ENCODE data around the gene ULK4. TPM values are rescaled to one million over a fixed set of nuclear protein-coding genes. Genes with fewer than 3 reads are reported as not detected.

ULK4 gene
- total RNA-seq, 1 donor from 2014 or later, result 11.2 TPM

GRCh38 chr3:41339758-41340157 lies 622.1 kb downstream of the ULK4 start:
- Histone ChIP-seq H3K27me3 (no peaks in the 10 kb centered on the region), H3K4me1 (no peaks in the 10 kb centered on the region), H3K36me3 (no peaks in the 10 kb centered on the region), H3K27ac (no peak overlapping the region), H3K9me3 (no peaks in the 10 kb centered on the region), H3K4me3 (no peak overlapping the region)
- ATAC-seq (no peak), DNase-seq (no peak)
- TF ChIP-seq CTCF (IDR thresholded peaks at IDR 0.05), result no peak
- intact Hi-C loops (cut with DNase I), result no loop called here

- intact Hi-C loops (cut with DNase I), result no loop called here
- Histone ChIP-seq H3K27me3 (no peaks in the 10 kb centered on the region), H3K4me3 (no peak overlapping the region), H3K4me1 (no peaks in the 10 kb centered on the region), H3K27ac (no peak overlapping the region), H3K36me3 (no peaks in the 10 kb centered on the region), H3K9me3 (no peaks in the 10 kb centered on the region)
- DNase-seq (no peak), ATAC-seq (no peak)
- no peak for TF ChIP-seq CTCF (IDR thresholded peaks at IDR 0.05)
These were observed 623.6 kb downstream of the ULK4 start for GRCh38 chr3:41338276-41338675.

- DNase-seq (no peak), ATAC-seq (no peak)
- H3K4me1 ChIP-seq, result no peaks in the 10 kb centered on the region
- intact Hi-C loops (cut with DNase I), result no loop called here
- H3K27ac ChIP-seq, result no peak overlapping the region
- no peak for TF ChIP-seq CTCF (IDR thresholded peaks at IDR 0.05)
- H3K36me3 ChIP-seq, result no peaks in the 10 kb centered on the region
- no peak overlapping the region for H3K4me3 ChIP-seq
- no peaks in the 10 kb centered on the region for H3K9me3 ChIP-seq
- no peaks in the 10 kb centered on the region for H3K27me3 ChIP-seq
These were observed 627.5 kb downstream of the ULK4 start for GRCh38 chr3:41334426-41334825.

GRCh38 chr3:41331041-41331440 lies 630.9 kb downstream of the ULK4 start:
- H3K4me1 ChIP-seq, result no peaks in the 10 kb centered on the region
- H3K4me3 ChIP-seq, result no peak overlapping the region
- no peak for ATAC-seq
- intact Hi-C loops (cut with DNase I), result no loop called here
- DNase-seq, result no peak
- H3K27ac ChIP-seq, result no peak overlapping the region
- TF ChIP-seq CTCF (IDR thresholded peaks at IDR 0.05), result no peak
- H3K36me3 ChIP-seq, result no peaks in the 10 kb centered on the region
- H3K27me3 ChIP-seq, result no peaks in the 10 kb centered on the region
- H3K9me3 ChIP-seq, result no peaks in the 10 kb centered on the region

- Histone ChIP-seq H3K36me3 (no peaks in the 10 kb centered on the region), H3K4me1 (no peaks in the 10 kb centered on the region), H3K27ac (no peak overlapping the region), H3K27me3 (no peaks in the 10 kb centered on the region), H3K4me3 (no peak overlapping the region), H3K9me3 (no peaks in the 10 kb centered on the region)
- no peak for TF ChIP-seq CTCF (IDR thresholded peaks at IDR 0.05)
- no peak for ATAC-seq
- DNase-seq, result no peak
- intact Hi-C loops (cut with DNase I), result no loop called here
These were observed 631.4 kb downstream of the ULK4 start for GRCh38 chr3:41330465-41330864.

- no peaks in the 10 kb centered on the region for H3K36me3 ChIP-seq
- no peaks in the 10 kb centered on the region for H3K4me1 ChIP-seq
- no peak for TF ChIP-seq CTCF (IDR thresholded peaks at IDR 0.05)
- H3K9me3 ChIP-seq, result no peaks in the 10 kb centered on the region
- ATAC-seq, result no peak
- no peak for DNase-seq
- H3K4me3 ChIP-seq, result no peak overlapping the region
- H3K27ac ChIP-seq, result no peak overlapping the region
- intact Hi-C loops (cut with DNase I), result no loop called here
- H3K27me3 ChIP-seq, result no peaks in the 10 kb centered on the region
These were observed 632.0 kb downstream of the ULK4 start for GRCh38 chr3:41329881-41330280.
